NOMO-1 treated with DMSO at 0.1 percent for 48 hours (cell line): ENCODE measurements around the gene DLX6.
A peak's percentile ranks its signal among the peaks of the same experiment; 100 is the strongest.

ENCODE experiments used
- DNase-seq: peaks from one replicate; lab custom pipeline; 2025; ENCODE audit not compliant: unreplicated experiment; lab: John Stamatoyannopoulos, UW

DLX6 gene

GRCh38 chr7:97005183-97006054 lies at the start of gene DLX6:
TSS of gene DLX6 (plus strand) at chr7:97005553. CDS start at chr7:97005978, 425 bp downstream.
- peak; percentile 100 for DNase-seq

- peak; percentile 79 for DNase-seq
Observed at GRCh38 chr7:96959135-96959534, 46.2 kb upstream of the DLX6 start.

- peak; percentile 94 for DNase-seq
Observed at GRCh38 chr7:96962221-96962885, 43.0 kb upstream of the DLX6 start.

GRCh38 chr7:96968981-96969380 lies 36.4 kb upstream of the DLX6 start:
- no peak for DNase-seq

GRCh38 chr7:96970739-96971138 lies 34.6 kb upstream of the DLX6 start:
- no peak for DNase-seq

- DNase-seq: no peak
Observed at GRCh38 chr7:96973986-96974385, 31.4 kb upstream of the DLX6 start.

- no peak for DNase-seq
Observed at GRCh38 chr7:96976106-96976505, 29.2 kb upstream of the DLX6 start.

- DNase-seq: no peak
Observed at GRCh38 chr7:96977445-96977844, 27.9 kb upstream of the DLX6 start.

- DNase-seq: no peak
Observed at GRCh38 chr7:96979551-96980276, 25.6 kb upstream of the DLX6 start.

- DNase-seq: no peak
Observed at GRCh38 chr7:96982586-96982985, 22.8 kb upstream of the DLX6 start.

- no peak for DNase-seq
Observed at GRCh38 chr7:96985992-96986391, 19.4 kb upstream of the DLX6 start.

- no peak for DNase-seq
Observed at GRCh38 chr7:96986901-96987300, 18.5 kb upstream of the DLX6 start.

GRCh38 chr7:96987719-96988118 lies 17.6 kb upstream of the DLX6 start:
- DNase-seq: no peak

- no peak for DNase-seq
Observed at GRCh38 chr7:96989241-96989858, 16.0 kb upstream of the DLX6 start.

- no peak for DNase-seq
Observed at GRCh38 chr7:96989859-96990317, 15.5 kb upstream of the DLX6 start.

- no peak for DNase-seq
Observed at GRCh38 chr7:96991546-96992191, 13.7 kb upstream of the DLX6 start.

- no peak for DNase-seq
Observed at GRCh38 chr7:96992192-96993005, 13.0 kb upstream of the DLX6 start.

GRCh38 chr7:96993094-96993865 lies 12.1 kb upstream of the DLX6 start:
- DNase-seq: no peak

- no peak for DNase-seq
Observed at GRCh38 chr7:96993980-96994379, 11.4 kb upstream of the DLX6 start.
